Psoas muscle (tissue), 8 donors: ENCODE measurements around the gene ARHGAP32. TPM values are rescaled to one million over a fixed set of nuclear protein-coding genes. Genes with fewer than 3 reads are reported as not detected.

Source experiments
- ATAC-seq, 4 donors: fragments of 200-7000 bp; cut with Tn5 transposase; one replicate each; pipeline ENCODE4 v1.9.1; 2020; ENCODE audit warnings: moderate library complexity in 3 of 4, mild to moderate bottlenecking in 2 of 4
- DNase-seq, 2 donors: peaks; one replicate each; pipeline ENCODE4 v3.0.0-alpha.2; 2020
- H3K27ac ChIP-seq: fragments of 200-600 bp; one replicate; pipeline ENCODE4 v1.8.0; 2022
- H3K27me3 ChIP-seq, 3 donors: fragments of 200-600 bp in 1 of 3; one replicate each; pipeline versions ENCODE4 v1.6.1 to v1.8.0; 2013 to 2022; ENCODE audit warnings: low read length in 2 of 3, mild to moderate bottlenecking in 2 of 3, moderate library complexity in 1 of 3; ENCODE audit not compliant: insufficient read depth in 3 of 3
- H3K36me3 ChIP-seq, 2 donors: fragments of 200-600 bp in 1 of 2; one replicate each; pipeline versions ENCODE4 v1.6.1 to v1.8.0; 2013 to 2022; ENCODE audit warnings: low read depth in 1 of 2, mild to moderate bottlenecking in 1 of 2, moderate library complexity in 1 of 2; ENCODE audit not compliant: insufficient read depth in 1 of 2
- H3K4me1 ChIP-seq: fragments of 200-600 bp; one replicate; pipeline ENCODE4 v1.8.0; 2022
- H3K4me3 ChIP-seq: fragments of 200-600 bp; one replicate; pipeline ENCODE4 v1.8.0; 2022; ENCODE audit warnings: mild to moderate bottlenecking
- H3K9me3 ChIP-seq: fragments of 200-600 bp; one replicate; pipeline ENCODE4 v1.8.0; 2022
- CTCF ChIP-seq: fragments of 200-600 bp; IDR thresholded peaks from one replicate; pipeline ENCODE4 v1.8.0; 2022; ENCODE audit warnings: antibody characterized with exemption
- WGBS, 3 donors: extraction: QIAGEN DNeasy Blood & Tissue Kit; methylation state at CpG; one replicate each; pipeline versions ENCODE4 v1.1.6 to v1.1.7; 2013; 5-methylcytosine and 5-hydroxymethylcytosine counted together
- intact Hi-C, 2 donors: fragments of 100-400 bp; cut with DNase I; formaldehyde crosslinking; loops; one replicate each; pipeline versions ENCODE4 v1.11.0 to v1.14.2; 2022
- polyA plus RNA-seq, 3 donors: library from polyadenylated mRNA; stranded (reverse); fragments of 200-250 nt; gene quantifications; one replicate each; pipeline ENCODE4 v1.2.3, GENCODE V29; 2013
- total RNA-seq, 4 donors: library from RNA; stranded (reverse); fragmentation: NEBNext Ultra II Directional in 2 of 4; extraction: Animal tissue kit (Norgen Biotek cat#: 25700) in 2 of 4; gene quantifications; one replicate each; pipeline versions ENCODE4 v1.2.1 to v1.2.4, GENCODE V29; 2021 to 2023
- donor health status: healthy with polysubstance abuse.
- donor health status: DM: no; HTN: no; CAD: no; lungs with moderate emphysema.
- donor health status: Bipolar disorder and iron deficiency.
- donor health status: healthy.
- donor health status: DM: yes; HTN: yes; CAD: no.
- donor health status: DM: no; HTN: no; CAD: no.
- donor health status: DM: no; HTN: no; CAD: no.
- donor health status: DM: yes; HTN: yes; CAD: no.

ARHGAP32 gene
- total and polyA plus RNA-seq, 7 donors: 1.3 to 10.1 (median 6.4) TPM

GRCh38 chr11:128934926-128935325 lies 257.2 kb downstream of the ARHGAP32 start:
- intact Hi-C loops: no loop called here
- 89 to 94% (median 93%) methylated on average over 10 of the region's 10 CpGs for WGBS, 3 donors
- DNase-seq: no peak
- Histone ChIP-seq H3K36me3 (no peaks in the 10 kb centered on the region), H3K27me3 (peaks cover 0 to 8% (median 1%) of the 10 kb centered on the region in 3 donors), H3K9me3 (no peaks in the 10 kb centered on the region), H3K4me3 (no peak overlapping the region), H3K27ac (no peak overlapping the region), H3K4me1 (no peaks in the 10 kb centered on the region)
- no peak for ATAC-seq
- no peak for TF ChIP-seq CTCF

- Histone ChIP-seq H3K9me3 (no peaks in the 10 kb centered on the region), H3K36me3 (no peaks in the 10 kb centered on the region), H3K27ac (no peak overlapping the region), H3K27me3 (peaks cover 0 to 6% (median 0%) of the 10 kb centered on the region in 3 donors), H3K4me3 (no peak overlapping the region), H3K4me1 (no peaks in the 10 kb centered on the region)
- intact Hi-C loops: no loop called here
- no peak for TF ChIP-seq CTCF
- DNase-seq (no peak), ATAC-seq (no peak)
- 90 to 91% (median 91%) methylated on average over 7 of the region's 7 CpGs for WGBS, 3 donors
These were observed 257.8 kb downstream of the ARHGAP32 start for GRCh38 chr11:128934351-128934750.

GRCh38 chr11:128933481-128934178 lies 258.5 kb downstream of the ARHGAP32 start:
- no peaks in the 10 kb centered on the region for H3K9me3 ChIP-seq
- H3K27me3 ChIP-seq: no peaks in the 10 kb centered on the region
- intact Hi-C loops: no loop called here
- H3K4me3 ChIP-seq: no peak overlapping the region
- no peaks in the 10 kb centered on the region for H3K36me3 ChIP-seq
- no peak for TF ChIP-seq CTCF
- no peak overlapping the region for H3K27ac ChIP-seq
- ATAC-seq: no peak
- 80 to 86% (median 82%) methylated on average over 7 of the region's 7 CpGs for WGBS, 3 donors
- no peak for DNase-seq
- H3K4me1 ChIP-seq: no peaks in the 10 kb centered on the region

- no peak overlapping the region for H3K4me3 ChIP-seq
- intact Hi-C loops: no loop called here
- WGBS, 3 donors: 50 to 61% (median 52%) methylated on average over 6 of the region's 6 CpGs
- DNase-seq: no peak
- peaks cover 0 to 2% (median 0%) of the 10 kb centered on the region in 3 donors for H3K27me3 ChIP-seq
- H3K4me1 ChIP-seq: no peaks in the 10 kb centered on the region
- ATAC-seq: peak in 3 of 4 donors; percentile 74 to 91 (median 81)
- H3K36me3 ChIP-seq: no peaks in the 10 kb centered on the region
- no peak overlapping the region for H3K27ac ChIP-seq
- TF ChIP-seq CTCF: no peak
- no peaks in the 10 kb centered on the region for H3K9me3 ChIP-seq
These were observed 260.5 kb downstream of the ARHGAP32 start for GRCh38 chr11:128931668-128932067.

GRCh38 chr11:128931066-128931465 lies 261.1 kb downstream of the ARHGAP32 start:
- no peak for DNase-seq
- TF ChIP-seq CTCF: no peak
- Histone ChIP-seq H3K36me3 (no peaks in the 10 kb centered on the region), H3K27me3 (peaks cover 0 to 2% (median 0%) of the 10 kb centered on the region in 3 donors), H3K27ac (no peak overlapping the region), H3K4me1 (no peaks in the 10 kb centered on the region), H3K4me3 (no peak overlapping the region), H3K9me3 (no peaks in the 10 kb centered on the region)
- intact Hi-C loops: no loop called here
- WGBS, 3 donors: 76 to 85% (median 80%) methylated on average over 3 of the region's 3 CpGs
- no peak for ATAC-seq
